NOMO-1 (cell line): ENCODE results near the gene ATP2A3.
A peak's percentile ranks its signal among the peaks of the same experiment; 100 is the strongest.
"Not testable (repeated sequence)": the region's sequence is repeated elsewhere in the genome, so short reads cannot be mapped to it uniquely, and the experiment has no call there.

ENCODE experiments used
- DNase-seq, 2 experiments: peaks; one replicate each; lab custom pipeline; 2025; ENCODE audit not compliant: unreplicated experiment in 2 of 2; lab: John Stamatoyannopoulos, UW

Gene ATP2A3

DNA sequence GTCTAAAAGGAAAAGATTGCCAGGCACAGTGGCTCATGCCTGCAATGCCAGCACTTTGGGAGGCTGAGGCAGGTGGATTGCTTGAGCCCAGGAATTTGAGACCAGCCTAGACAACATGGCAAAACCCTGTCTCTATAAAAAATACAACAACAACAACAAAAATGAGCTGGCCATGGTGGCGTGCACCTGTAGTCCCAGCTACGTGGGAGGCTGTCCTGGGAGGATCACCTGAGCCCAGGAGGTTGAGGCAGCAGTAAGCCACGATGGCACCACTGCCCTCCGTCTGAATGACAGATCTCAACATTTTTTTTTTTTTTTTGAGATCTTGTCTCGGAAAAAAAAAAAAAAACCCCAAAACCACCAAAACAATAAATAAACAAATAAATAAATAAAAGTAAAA lies 28.1 kb upstream of the ATP2A3 start:
- no peak for DNase-seq

DNA sequence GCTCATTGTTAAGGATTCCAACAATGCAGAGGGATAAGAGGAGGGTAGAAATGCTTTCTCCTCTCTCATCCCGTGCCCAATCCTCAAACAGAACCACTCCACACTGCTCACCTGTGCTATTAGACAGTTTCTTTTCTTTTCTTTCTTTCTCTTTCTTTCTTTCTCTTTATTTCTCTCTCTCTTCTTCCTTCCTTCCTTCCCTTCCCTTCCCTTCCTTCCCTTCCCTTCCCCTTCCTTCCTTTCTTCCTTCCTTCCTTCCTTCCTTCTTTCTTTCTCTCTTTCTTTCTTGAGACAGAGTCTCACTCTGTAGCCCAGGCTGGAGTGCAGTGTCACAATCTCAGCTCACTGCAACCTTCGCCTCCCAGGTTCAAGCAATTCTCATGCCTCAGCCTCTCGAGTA lies 27.5 kb upstream of the ATP2A3 start:
- DNase-seq: not testable (repeated sequence)

DNA sequence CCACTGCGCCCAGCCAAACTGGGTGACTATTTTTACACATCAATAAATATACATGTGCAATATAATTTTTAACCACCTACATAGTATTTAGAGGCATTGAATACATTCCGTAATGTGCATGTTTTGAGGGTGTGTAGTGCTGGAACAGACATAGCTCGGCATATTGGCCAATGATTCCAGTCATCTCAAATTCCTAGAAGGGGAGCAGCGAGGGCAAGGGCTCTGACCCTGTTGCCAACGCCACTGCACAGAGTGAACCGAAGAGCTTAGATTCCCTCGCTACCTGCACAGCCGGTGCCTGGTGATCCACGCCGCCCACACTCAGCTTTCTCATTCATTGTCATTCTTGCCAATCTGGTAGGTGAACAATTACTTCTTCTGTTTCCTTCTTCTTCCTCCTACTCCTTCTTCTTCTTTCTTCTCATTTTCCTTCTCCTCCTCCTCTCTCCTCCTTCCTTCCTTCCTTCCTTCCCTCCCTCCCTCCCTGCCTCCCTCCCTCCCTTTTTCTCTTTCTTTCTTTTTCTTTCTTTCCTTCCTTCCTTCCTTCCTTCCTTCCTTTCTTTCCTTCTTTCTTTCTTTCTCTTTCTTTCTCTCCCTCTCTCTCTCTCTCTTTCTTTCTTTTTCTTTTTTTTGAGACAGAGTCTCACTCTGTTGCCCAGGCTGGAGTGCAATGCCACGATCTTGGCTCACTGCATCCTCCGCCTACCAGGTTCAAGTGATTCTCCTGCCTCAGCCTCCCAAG lies 26.3 kb upstream of the ATP2A3 start:
- DNase-seq: no peak

DNA sequence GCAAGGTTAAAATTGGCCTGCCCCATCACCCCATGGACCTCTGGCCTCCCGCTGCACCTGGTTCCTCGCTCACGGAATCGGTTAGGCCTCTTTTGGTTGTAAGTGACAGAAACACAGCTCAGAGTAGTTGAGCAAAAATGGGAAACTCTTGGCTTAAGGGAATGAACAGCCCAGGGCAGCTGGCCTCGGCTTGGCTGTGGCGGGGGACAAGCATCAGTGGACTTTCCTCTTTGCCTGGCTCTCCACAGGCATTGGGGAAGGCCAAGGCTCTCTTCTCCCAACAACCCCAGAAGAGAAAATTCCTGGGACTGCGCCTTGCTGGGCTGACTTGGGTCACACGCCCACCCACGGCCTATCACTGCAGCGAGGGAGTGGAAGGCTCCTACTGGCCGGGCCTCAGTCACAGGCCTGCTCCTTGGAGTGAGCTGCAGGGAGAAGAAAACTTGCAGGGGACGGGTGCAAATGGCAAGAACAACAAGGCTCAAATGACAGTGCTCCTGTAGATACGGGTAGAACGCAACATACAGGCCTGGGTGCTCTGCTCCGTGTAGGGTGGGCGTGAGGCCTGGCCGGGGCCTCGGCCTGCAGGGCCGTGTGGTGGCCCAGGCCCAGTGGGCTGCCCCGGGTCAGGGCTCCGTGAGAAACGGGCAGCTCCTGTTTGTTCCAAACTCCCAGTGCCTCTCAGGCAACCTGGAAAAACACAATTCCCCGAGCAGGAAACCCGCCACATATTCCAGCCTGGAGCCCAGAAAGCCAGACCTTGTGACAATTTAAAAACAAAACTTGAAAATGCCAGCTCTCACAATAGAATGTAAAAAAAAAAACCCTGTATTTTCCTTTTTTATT lies 25.0 kb upstream of the ATP2A3 start:
- no peak for DNase-seq

DNA sequence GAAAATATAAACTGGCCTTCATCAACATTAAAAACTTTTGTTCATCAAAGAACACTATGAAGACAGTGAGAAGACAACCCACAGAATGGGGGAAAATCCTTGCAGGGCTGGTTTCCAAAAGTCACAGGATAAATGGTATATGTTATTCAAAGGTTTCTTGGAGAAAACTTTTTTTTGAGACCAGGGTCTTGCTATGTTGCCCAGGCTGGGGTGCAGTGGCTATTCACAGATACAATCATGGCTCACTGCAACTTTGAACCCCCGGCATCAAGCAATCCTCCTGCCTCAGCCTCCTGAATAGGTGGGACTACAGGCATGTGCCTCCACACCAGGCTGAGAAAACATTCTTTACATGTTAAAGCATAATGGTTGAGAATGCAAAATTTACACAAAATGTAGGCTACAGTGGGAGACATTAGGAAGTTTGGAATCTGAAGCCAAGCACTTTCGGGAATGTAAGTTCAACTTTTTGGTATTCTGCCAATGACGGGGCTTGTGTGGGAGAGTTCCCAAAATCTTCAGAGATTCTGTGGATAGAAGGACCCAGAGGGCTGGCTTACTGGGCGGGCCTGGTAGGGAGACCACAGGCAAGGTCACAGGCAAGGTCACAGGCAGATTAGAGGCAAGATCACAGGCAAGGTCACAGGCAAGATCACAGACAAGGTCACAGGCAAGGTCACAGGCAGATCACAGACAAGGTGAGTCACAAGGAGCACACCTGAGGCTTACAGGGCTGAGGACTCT lies 24.2 kb upstream of the ATP2A3 start:
- no peak for DNase-seq

DNA sequence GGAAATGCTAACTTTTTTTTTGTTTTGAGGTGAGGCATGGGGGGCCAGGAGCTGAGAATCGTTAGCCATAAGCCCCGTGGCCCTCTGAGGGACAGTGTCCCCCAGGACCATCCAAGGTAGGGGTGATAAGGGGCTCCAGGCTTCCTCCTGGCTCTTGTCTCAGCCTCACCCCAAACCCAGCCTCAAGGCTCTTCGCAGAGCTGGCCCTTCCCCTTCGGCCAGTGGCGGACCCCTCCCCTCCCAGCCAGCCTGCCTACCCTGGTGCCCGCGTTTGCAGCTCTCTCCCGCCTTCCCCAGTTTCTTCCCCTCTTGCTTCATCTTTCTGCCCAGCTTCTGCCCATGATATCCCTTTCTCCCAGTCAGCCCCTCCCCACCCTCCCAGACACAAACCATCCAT lies 22.7 kb upstream of the ATP2A3 start:
- DNase-seq: no peak

DNA sequence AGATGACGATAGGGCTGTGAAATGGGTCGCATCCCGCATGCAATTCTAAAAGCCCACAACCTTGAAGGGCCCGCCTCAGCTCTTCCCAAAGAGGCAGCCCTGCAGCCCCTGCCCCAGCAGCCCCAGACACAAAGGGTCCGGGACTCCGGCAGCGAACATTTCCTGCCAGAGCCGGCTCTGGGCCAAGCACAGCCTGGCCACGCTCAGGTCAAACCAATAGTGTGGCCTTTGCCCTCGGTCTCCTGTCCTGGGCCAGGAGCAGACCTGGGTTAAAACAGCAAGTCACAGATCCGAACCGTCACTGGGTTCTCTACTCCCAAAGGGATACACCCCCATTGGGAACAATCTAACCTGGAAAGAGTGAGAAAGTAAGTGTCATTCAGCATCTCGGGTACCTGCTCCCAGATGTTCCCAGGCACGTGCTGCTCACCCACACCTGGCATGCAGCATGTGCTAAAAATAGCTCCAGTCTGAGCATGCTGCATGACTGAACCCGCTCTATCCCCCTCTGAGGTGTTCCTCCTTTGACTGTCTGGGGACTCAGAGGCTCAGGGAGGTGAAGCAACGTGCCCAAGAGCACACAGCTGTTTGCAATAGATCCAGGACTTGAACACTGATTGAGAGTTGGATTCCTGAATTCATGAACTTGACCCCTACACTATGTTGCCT lies 22.2 kb upstream of the ATP2A3 start:
- no peak for DNase-seq

DNA sequence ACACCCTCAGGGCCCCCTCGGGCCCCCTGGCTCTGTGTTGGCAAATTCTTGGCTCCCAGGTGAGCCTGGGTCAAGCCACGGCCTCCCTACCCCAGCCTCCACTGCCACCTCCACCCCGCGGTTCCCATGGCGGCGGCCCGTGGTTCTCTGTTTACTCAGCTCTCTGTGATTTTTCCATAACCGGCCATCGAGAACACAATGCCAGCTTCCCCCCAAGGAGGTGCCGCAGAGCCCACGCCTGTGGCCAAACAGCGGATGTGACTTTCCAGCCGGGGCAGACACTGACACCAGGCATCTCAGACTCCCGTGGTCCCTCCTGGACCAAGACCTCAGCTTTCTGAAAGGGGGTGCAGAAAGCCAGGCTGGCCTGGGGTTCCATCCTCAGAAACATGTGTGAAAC lies 21.6 kb upstream of the ATP2A3 start:
- no peak for DNase-seq

DNA sequence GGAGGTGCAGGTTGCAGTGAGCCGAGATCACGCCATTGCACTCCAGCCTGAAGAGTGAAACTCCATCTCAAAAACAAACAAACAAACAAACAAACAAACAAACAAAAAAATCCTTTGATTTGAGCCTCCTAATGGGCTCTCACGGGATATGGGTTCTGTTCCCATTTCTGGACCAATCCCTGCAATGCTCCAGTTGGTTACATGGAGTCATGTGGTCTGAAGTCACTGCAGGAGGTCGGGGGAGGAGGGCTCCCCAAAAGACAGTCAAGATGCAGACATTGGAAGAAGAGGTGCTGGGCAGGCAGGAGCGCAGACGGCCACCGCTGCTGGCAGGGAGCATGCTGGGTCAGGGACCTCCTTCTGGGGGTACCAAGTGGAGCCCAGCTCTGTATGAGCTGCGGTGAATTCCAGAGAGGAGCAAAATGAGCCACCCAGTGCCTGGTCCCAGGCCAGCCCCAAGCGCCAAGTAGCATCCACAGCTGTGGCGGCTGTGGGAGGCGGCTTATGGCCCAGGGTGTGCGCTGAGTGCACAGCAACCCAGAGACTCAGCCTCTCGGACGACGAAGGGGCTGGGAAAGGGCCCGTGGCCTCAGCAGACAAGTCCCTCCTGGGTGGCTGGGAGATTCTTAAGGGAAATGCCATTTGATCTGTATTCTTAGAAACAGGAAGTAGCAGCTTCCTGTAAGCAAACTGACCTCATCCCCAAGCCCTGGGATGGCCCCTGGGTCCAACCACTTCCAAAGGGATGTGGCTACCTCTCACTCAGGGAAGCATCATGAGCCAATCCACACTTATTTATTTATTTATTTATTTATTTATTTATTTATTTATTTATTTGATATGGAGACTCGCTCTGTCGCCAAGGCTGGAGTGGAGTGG lies 19.6 kb upstream of the ATP2A3 start:
- DNase-seq: peak in 1 of 2 experiments; percentile 33

DNA sequence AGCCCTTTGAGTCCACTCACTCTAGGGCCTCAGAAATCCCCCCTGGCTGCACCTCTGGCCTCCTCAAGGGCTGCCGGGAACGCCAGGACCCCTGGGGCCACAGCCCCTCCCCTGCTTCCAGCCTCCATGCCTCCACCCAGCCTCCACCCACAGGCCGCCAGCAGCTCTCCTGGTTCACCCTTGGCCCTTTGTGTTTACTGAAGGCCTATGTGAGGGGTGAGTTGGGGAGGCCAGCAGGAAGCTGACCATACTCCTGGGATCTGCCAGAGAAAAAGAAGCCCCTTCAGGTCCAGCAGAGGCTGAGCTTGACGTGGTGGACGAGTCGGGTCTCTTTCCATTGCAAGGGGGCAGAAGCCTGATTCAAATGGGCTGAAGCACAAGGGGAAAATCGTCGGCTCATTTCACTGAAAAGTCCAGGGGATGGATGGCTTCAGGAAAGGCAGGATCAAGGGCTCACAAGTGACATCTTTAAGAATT lies 18.3 kb upstream of the ATP2A3 start:
- no peak for DNase-seq

DNA sequence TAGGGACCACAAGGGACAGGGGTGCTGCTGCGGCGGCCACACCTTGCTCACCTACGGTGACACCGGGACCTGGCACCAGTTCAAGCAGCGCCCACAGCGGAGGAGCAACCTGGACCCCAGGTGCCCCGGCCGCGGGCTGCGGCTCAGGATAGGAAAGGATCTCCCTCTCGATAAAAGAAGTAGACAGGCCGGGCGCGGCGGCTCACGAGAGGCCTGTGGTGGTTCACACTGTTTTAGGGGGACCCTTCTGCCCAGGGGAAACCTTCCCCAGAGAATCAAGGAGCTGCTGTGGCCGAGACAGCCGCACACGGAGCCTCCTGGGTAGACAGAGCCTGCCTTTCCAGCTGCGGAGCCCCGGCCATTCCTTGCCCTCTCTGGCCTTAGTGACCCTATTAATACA lies 17.9 kb upstream of the ATP2A3 start:
- no peak for DNase-seq

DNA sequence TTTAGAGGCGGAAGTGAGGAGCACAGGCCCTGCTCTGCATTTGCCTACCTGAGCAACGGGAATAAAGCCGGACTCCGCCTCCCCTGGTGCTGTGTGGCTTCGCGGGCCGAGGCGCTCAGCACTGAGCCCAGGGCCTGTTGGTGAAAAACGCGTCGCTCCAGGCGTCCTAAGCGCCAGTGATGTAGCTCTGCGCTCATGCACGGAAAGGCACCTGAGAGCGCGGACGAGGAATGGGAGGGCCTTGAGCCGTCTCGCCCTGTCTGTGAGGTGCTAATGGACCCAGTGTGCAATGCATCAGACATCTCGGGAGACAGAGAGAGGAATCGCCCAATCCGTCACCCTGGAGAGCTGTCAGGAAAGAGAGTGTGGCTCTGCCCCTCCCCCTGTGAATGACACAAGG lies 17.2 kb upstream of the ATP2A3 start:
- no peak for DNase-seq

DNA sequence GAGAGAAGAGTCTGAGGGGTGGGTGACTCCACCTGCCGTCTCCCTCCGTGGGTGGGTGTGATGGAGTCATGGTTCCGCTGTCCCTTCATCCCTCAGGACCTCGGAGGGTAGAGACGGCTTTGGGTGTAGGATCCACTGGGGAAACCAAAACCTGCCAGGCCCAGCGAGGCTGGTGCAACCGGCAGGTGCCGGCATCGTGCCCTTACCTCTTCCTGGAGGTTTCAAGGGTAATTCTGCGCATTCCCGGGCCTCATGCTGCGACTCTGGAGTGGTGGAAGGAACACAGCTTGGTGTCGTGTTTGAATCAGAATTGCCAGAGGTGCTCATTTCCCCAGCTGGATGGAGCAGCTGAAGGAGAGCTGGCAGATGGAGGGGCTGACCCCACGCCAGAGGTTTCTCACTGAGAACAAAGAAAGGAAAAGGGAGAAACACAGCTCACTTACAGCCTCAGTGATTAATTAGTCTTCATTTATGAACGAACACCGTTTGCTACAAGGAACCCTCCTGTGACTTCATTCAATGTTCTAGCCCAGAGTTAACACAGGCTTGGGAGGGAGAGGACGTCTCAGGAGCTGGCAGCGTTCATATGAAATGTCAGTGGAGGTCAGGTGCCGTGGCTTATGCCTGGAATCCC lies 16.3 kb upstream of the ATP2A3 start:
- no peak for DNase-seq

DNA sequence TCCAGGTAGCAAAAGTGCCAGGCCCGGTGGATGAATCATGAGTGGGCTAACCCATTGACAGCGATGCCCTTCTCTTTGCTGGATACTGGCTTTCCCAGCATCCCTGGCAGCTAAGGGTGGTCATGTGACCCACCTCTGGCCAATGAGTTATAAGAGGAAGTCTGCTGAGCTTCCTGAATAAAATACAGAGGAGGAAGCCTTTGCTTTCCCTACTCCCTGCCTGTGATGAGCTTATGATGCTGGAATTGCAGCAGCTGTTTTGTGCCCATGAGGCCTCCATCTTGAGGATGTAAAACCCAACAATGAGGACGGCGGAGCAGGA lies 15.0 kb upstream of the ATP2A3 start:
- no peak for DNase-seq

DNA sequence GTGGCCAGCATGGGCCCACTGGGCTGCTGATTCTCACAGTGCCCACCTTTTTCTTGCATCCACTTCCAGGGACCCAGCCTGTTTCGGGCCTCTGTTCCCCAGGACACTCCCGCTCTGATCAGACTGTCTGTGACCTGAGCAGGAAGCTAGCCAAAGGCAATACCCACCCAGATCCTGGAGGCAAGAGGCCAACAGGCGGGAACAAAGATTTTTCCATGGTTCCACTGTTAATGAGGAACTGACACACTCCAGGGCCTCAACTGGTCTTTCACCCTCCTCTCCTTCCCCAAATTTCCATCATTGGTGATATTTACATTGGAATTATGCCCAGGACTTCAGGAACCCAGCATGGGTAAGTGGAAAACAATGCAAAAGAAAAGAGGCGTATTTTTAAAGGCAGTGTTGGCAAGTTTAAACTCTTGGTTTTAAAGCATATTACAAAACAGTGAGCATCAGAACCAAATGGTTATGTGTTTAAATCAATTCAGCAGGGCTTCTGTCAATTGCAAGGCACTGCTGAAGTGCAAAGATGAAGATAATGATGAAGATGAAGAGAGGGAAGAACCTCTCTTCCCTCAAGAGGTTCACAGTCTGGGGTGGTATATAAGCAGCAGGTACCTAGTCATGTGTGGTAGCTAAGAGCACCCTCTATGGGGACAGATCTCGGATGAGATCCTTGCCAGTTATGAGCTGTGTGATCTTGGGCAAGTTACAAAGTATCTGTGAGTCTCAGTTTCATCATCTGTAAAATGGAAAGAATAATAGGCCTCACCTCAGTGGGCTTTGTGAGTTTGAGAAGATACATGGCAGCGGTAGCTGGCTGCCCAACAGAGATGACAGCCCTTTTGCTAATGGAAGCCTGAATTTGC lies 14.4 kb upstream of the ATP2A3 start:
- no peak for DNase-seq

DNA sequence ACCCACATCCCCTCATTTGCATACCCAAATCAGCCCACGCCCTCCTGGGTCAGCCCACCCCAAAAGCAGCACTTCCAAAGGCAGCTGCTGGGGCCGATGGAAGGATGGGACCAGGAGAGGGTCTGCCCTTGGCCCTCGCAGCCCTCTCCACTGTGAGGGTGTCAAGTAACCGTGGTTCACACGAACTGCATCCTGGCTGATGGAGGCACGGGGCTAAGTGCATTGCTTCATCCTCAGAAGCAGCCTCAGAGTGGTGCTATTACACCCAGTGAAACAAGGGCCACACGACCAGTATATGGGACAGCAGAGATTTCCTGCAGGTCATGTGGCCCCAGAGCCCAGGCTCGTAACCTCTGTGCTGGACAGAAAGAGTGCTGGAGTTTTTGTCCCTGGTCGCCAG lies 13.2 kb upstream of the ATP2A3 start:
- DNase-seq: no peak

DNA sequence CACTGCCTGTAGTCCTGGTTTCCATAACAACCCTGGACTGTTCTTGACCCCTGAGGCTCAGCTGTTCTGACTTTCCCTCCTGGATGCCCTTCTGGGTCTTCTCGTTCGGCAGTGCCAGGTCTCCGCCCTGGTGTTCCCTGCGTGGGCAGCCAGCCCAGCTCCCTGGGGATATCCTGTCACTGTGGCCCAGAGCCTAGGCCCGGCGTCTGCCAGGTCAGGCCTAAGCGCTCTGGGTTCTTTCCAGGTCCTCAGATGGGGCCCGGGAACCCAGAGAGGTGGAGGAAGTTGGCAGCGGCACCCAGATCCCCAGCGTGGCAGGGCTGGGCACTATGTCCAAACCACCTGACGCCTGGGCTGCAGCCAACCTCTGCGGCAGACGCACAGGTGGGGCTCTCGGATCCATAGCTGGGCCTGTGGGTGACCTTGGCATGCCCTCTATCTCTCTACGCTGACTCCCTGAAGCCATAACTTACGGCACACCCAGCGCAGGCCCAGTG lies 12.5 kb upstream of the ATP2A3 start:
- DNase-seq: no peak

DNA sequence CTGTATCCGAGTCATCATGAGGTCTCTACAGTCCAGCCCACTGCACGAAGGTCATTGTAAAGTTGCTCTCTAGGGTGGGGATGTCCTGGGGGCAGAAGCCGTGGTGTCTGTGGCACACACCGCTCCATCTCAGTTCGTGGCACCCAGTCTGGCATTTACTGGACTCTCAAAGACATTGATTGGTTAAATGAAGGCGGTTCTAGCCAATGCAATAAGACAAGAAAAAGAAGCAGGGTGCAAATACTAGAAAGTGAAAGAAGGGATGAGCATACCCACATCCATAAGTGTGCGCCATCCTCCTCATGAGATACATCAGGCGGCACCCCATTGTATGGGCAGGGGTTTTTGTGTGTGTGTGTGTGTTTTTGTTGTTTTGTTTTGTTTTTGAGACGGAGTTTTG lies 10.7 kb upstream of the ATP2A3 start:
- no peak for DNase-seq
